ENCODE measurements around the gene NF2. TPM values are rescaled to one million over a fixed set of nuclear protein-coding genes. Genes with fewer than 3 reads are reported as not detected.

NF2 gene
- total RNA-seq, 1 experiment from 2014 or later: 50.9 TPM

GRCh38 chr22:29607426-29607825, 4.0 kb downstream of the NF2 start:
- Mint-ChIP-seq H3K4me3 (no peak overlapping the region), H3K9me3 (no peaks in the 10 kb centered on the region), H3K27ac (no peak overlapping the region), H3K36me3 (ENCODE audit: insufficient read depth in 1 of 3, low read depth in 3 of 3) (no peaks in the 10 kb centered on the region; a peak in 2 of 7 replicates), H3K27me3 (ENCODE audit: low read depth) (no peaks in the 10 kb centered on the region), H3K4me1 (peaks cover 20 to 27% of the 10 kb centered on the region in 2 experiments)
- Histone ChIP-seq H3K27me3 (ENCODE audit: insufficient read depth, low read length) (no peaks in the 10 kb centered on the region), H2AK5ac (ENCODE audit: insufficient read length, low read length) (no peak overlapping the region), H2BK12ac (ENCODE audit: insufficient read length, low read depth, low read length) (no peak overlapping the region), H3K79me1 (ENCODE audit: insufficient read depth, low read depth, low read length, poor library complexity, severe bottlenecking) (no peaks in the 10 kb centered on the region), H3K79me2 (ENCODE audit: insufficient read depth, low read length) (peaks cover 4% of the 10 kb centered on the region; the same call in 1 of the 2 replicates), H3K9ac (ENCODE audit: extremely low read depth, insufficient read length, low read length) (no peak overlapping the region), H3K27ac (ENCODE audit: insufficient read length, low read depth, low read length) (no peak overlapping the region), H3K4ac (ENCODE audit: low read depth, low read length) (no peak overlapping the region), H3K9me3 (ENCODE audit: control insufficient read depth, low read depth, low read length) (no peaks in the 10 kb centered on the region), H3K4me1 (ENCODE audit: insufficient read depth, low read length) (peaks cover 2% of the 10 kb centered on the region), H3K4me2 (ENCODE audit: insufficient read depth, insufficient read length, low read length) (no peak overlapping the region), H3K23ac (ENCODE audit: insufficient read length, low read depth, low read length) (no peak overlapping the region), H2BK5ac (ENCODE audit: insufficient read length, low read length) (no peak overlapping the region), H3K56ac (ENCODE audit: insufficient read length, low read depth, low read length) (no peak overlapping the region), H2AFZ (ENCODE audit: low read length) (no peak overlapping the region), H3T11ph (ENCODE audit: low read length) (no peak overlapping the region), H2BK20ac (ENCODE audit: low read depth, low read length, poor library complexity, severe bottlenecking) (no peak overlapping the region), H3K23me2 (ENCODE audit: insufficient read length, low read depth, low read length, poor library complexity, severe bottlenecking) (peaks cover 4% of the 10 kb centered on the region), H2BK15ac (ENCODE audit: low read depth, low read length) (no peak overlapping the region), H2BK120ac (ENCODE audit: low read depth, low read length, poor library complexity, severe bottlenecking) (no peak overlapping the region), H4K20me1 (ENCODE audit: control insufficient read depth, insufficient read depth, insufficient read length) (no peaks in the 10 kb centered on the region), H4K91ac (ENCODE audit: insufficient read length, low read depth, low read length) (no peak overlapping the region), H4K5ac (ENCODE audit: insufficient read length, low read depth, low read length) (no peak overlapping the region), H3K18ac (ENCODE audit: insufficient read length, low read depth, low read length) (no peak overlapping the region), H4K8ac (replicated peaks; ENCODE audit: insufficient read length, low read depth, low read length) (no peak overlapping the region), H3K14ac (ENCODE audit: insufficient read depth, low read length) (no peak overlapping the region)
- TF ChIP-seq, protein P1, sequence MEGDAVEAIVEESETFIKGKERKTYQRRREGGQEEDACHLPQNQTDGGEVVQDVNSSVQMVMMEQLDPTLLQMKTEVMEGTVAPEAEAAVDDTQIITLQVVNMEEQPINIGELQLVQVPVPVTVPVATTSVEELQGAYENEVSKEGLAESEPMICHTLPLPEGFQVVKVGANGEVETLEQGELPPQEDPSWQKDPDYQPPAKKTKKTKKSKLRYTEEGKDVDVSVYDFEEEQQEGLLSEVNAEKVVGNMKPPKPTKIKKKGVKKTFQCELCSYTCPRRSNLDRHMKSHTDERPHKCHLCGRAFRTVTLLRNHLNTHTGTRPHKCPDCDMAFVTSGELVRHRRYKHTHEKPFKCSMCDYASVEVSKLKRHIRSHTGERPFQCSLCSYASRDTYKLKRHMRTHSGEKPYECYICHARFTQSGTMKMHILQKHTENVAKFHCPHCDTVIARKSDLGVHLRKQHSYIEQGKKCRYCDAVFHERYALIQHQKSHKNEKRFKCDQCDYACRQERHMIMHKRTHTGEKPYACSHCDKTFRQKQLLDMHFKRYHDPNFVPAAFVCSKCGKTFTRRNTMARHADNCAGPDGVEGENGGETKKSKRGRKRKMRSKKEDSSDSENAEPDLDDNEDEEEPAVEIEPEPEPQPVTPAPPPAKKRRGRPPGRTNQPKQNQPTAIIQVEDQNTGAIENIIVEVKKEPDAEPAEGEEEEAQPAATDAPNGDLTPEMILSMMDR (conservative IDR thresholded peaks at IDR 0.05): no peak
- no CpG with 5 or more reads among the region's 2 CpGs for WGBS (ENCODE audit: extremely low coverage, insufficient read length, low lambda C conversion rate)
- no peak for DNase-seq

All from H9 (cell line).